ENCODE measurements around the gene SCAMP3.
A peak's percentile ranks its signal among the peaks of the same experiment; 100 is the strongest.

The SCAMP3 gene

GRCh38 chr1:155277902-155278688 is 15.9 kb upstream of the SCAMP3 start:
- no peaks in the 10 kb centered on the region for H3K36me3 ChIP-seq (ENCODE audit: control insufficient read depth in 4 of 4, insufficient read depth in 4 of 4, low read length in 3 of 4)
- DNase-seq, result peak; percentile 66 to 87 (median 84)
- H3K27ac ChIP-seq (ENCODE audit: insufficient read depth in 1 of 2, low read depth in 1 of 2, low read length in 2 of 2, poor library complexity in 1 of 2, severe bottlenecking in 2 of 2), result no peak overlapping the region
- H3K27me3 ChIP-seq (replicated peaks in 2 of 5; ENCODE audit: control insufficient read depth in 4 of 5, insufficient read depth in 5 of 5, low read length in 4 of 5), result no peaks in the 10 kb centered on the region
- no peaks in the 10 kb centered on the region for H3K9me3 ChIP-seq (ENCODE audit: control extremely low read depth in 1 of 5, control insufficient read depth in 4 of 5, insufficient read depth in 2 of 5, low read depth in 1 of 5, low read length in 4 of 5)
- under 1% methylated on average over 22 of the region's 29 CpGs for WGBS (ENCODE audit: insufficient coverage)
- peaks cover 7 to 26% (median 23%) of the 10 kb centered on the region in 4 experiments for H3K4me1 ChIP-seq (ENCODE audit: control extremely low read depth in 1 of 4, control insufficient read depth in 4 of 4, insufficient read depth in 4 of 4, low read length in 3 of 4)
- ChIA-PET POLR2A (interaction anchor here (1.4 kb wide), 1 partner anchor 27 kb away, joined by 5 read pairs; no protein-coding TSS in a partner anchor), CTCF (interaction anchor here (0.9 to 4.2 kb wide), 7 partner anchors 14 to 44 kb away, joined by 3 to 21 read pairs (median 7); partner anchors contain the start of genes FDPS and RUSC1)
- H3K4me3 ChIP-seq (ENCODE audit: control insufficient read depth in 1 of 7, extremely low read depth in 1 of 7, insufficient read depth in 4 of 7, low read depth in 2 of 7, low read length in 6 of 7), result peak overlapping the region; percentile 34 to 85 (median 78)

- Histone ChIP-seq H3K4me3 (ENCODE audit: control insufficient read depth in 1 of 7, extremely low read depth in 1 of 7, insufficient read depth in 4 of 7, low read depth in 2 of 7, low read length in 6 of 7) (peak within 1 kb of the TSS; percentile 34 to 85 (median 78)), H3K27me3 (replicated peaks in 2 of 5; ENCODE audit: control insufficient read depth in 4 of 5, insufficient read depth in 5 of 5, low read length in 4 of 5) (no peaks in the 10 kb centered on the region), H3K4me1 (ENCODE audit: control extremely low read depth in 1 of 4, control insufficient read depth in 4 of 4, insufficient read depth in 4 of 4, low read length in 3 of 4) (peaks cover 11 to 32% (median 28%) of the 10 kb centered on the region in 4 experiments), H3K9me3 (ENCODE audit: control extremely low read depth in 1 of 5, control insufficient read depth in 4 of 5, insufficient read depth in 2 of 5, low read depth in 1 of 5, low read length in 4 of 5) (no peaks in the 10 kb centered on the region), H3K27ac (ENCODE audit: insufficient read depth in 1 of 2, low read depth in 1 of 2, low read length in 2 of 2, poor library complexity in 1 of 2, severe bottlenecking in 2 of 2) (no peak within 1 kb of the TSS), H3K36me3 (ENCODE audit: control insufficient read depth in 4 of 4, insufficient read depth in 4 of 4, low read length in 3 of 4) (no peaks in the 10 kb centered on the region)
- ChIA-PET POLR2A (interaction anchor here (1.4 kb wide), 1 partner anchor 28 kb away, joined by 5 read pairs; no protein-coding TSS in a partner anchor), CTCF (interaction anchor here (0.6 to 4.2 kb wide), 11 partner anchors 8 to 103 kb away, joined by 3 to 21 read pairs (median 8); partner anchors contain the start of genes FDPS and RUSC1)
- WGBS (ENCODE audit: insufficient coverage), result 1% methylated on average over 42 of the region's 68 CpGs
- peak; percentile 93 to 95 (median 93) for DNase-seq
These were observed 15.1 kb upstream of the SCAMP3 start, which contains the start of gene HCN3 for GRCh38 chr1:155277070-155277901. Gene HCN3 (plus strand): TSS chr1:155277463. CDS start chr1:155277591, 128 bp downstream.

- H3K4me3 ChIP-seq (ENCODE audit: control insufficient read depth in 1 of 7, extremely low read depth in 1 of 7, insufficient read depth in 4 of 7, low read depth in 2 of 7, low read length in 6 of 7), result peak within 1 kb of the TSS; percentile 79 to 95 (median 83)
- ChIA-PET CTCF (interaction anchor here (0.7 to 5.7 kb wide), 6 partner anchors 10 to 50 kb away, joined by 3 to 36 read pairs (median 4); no protein-coding TSS in a partner anchor), POLR2A (interaction anchor here (0.8 to 1.3 kb wide), 4 partner anchors 11 to 49 kb away, joined by 3 to 5 read pairs (median 4); partner anchors contain the start of genes FDPS and SCAMP3)
- 8% methylated on average over 18 of the region's 61 CpGs for WGBS (ENCODE audit: insufficient coverage)
- H3K27me3 ChIP-seq (replicated peaks in 2 of 5; ENCODE audit: control insufficient read depth in 4 of 5, insufficient read depth in 5 of 5, low read length in 4 of 5), result no peaks in the 10 kb centered on the region
- no peaks in the 10 kb centered on the region for H3K9me3 ChIP-seq (ENCODE audit: control extremely low read depth in 1 of 5, control insufficient read depth in 4 of 5, insufficient read depth in 2 of 5, low read depth in 1 of 5, low read length in 4 of 5)
- peaks cover 8 to 23% (median 18%) of the 10 kb centered on the region in 4 experiments for H3K36me3 ChIP-seq (ENCODE audit: control insufficient read depth in 4 of 4, insufficient read depth in 4 of 4, low read length in 3 of 4)
- H3K27ac ChIP-seq (ENCODE audit: insufficient read depth in 1 of 2, low read depth in 1 of 2, low read length in 2 of 2, poor library complexity in 1 of 2, severe bottlenecking in 2 of 2), result peak within 1 kb of the TSS; percentile 46 to 80
- peaks cover 11 to 38% (median 29%) of the 10 kb centered on the region in 4 experiments for H3K4me1 ChIP-seq (ENCODE audit: control extremely low read depth in 1 of 4, control insufficient read depth in 4 of 4, insufficient read depth in 4 of 4, low read length in 3 of 4)
- DNase-seq, result peak; percentile 93 to 95 (median 94)
These were observed 11.4 kb upstream of the SCAMP3 start, which contains the start of gene CLK2 for GRCh38 chr1:155273343-155274245. Gene CLK2 (minus strand): TSS chr1:155273504. CDS start chr1:155270977, 2,527 bp downstream.

DNA sequence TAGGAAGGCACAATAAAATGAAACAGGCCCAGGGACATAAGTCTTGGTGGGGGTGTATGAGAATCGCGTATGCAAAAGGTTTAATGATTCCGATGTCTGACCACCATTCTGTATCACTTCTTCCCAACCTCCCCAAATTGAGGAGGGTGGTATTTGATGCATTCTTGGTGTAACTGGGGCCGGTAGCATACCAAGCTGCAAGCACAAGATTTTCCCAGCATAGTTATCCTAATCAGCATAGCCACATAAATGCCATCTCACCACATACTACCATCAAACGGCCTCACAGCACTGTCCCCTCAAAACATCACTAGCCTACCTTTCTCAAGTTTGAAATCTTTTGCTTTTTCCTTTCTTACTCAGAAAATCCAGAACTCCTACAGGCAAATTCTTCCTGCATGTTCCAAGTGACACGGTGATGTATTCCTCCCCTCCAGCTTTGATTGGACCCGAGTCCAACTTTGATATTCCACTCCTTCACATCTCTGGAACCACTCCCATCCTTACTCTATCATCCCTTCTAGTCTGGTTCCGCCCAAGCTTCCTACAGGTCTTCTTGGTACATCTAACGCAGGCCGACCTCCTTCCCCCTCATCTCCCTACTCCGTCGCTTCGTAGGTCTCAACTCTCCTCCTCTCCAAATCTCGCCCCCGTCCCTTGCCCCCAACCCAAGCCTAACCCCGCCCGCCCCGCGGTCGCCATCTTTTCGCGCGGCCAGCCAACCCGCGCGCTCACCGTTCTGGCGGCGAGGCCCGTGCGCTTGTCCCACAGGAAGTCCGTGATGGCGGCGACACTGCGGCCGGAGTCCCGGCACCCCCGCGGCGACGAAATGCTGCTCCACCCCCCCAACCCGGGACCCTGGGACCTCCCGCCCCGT is 10.5 kb upstream of the SCAMP3 start:
- no peaks in the 10 kb centered on the region for H3K9me3 ChIP-seq (ENCODE audit: control extremely low read depth in 1 of 5, control insufficient read depth in 4 of 5, insufficient read depth in 2 of 5, low read depth in 1 of 5, low read length in 4 of 5)
- H3K4me1 ChIP-seq (ENCODE audit: control extremely low read depth in 1 of 4, control insufficient read depth in 4 of 4, insufficient read depth in 4 of 4, low read length in 3 of 4), result peaks cover 11 to 29% (median 22%) of the 10 kb centered on the region in 4 experiments
- H3K27ac ChIP-seq (ENCODE audit: insufficient read depth in 1 of 2, low read depth in 1 of 2, low read length in 2 of 2, poor library complexity in 1 of 2, severe bottlenecking in 2 of 2), result peak overlapping the region; percentile 46 to 80
- 0% methylated on average over 35 of the region's 44 CpGs for WGBS (ENCODE audit: insufficient coverage)
- ChIA-PET CTCF (interaction anchor here (0.6 to 5.7 kb wide), 6 partner anchors 9 to 51 kb away, joined by 3 to 36 read pairs (median 4); no protein-coding TSS in a partner anchor), POLR2A (interaction anchor here (0.6 to 1.3 kb wide), 6 partner anchors 10 to 99 kb away, joined by 3 to 5 read pairs (median 3); partner anchors contain the start of genes FDPS, KRTCAP2, SCAMP3 and TRIM46)
- no peaks in the 10 kb centered on the region for H3K27me3 ChIP-seq (replicated peaks in 2 of 5; ENCODE audit: control insufficient read depth in 4 of 5, insufficient read depth in 5 of 5, low read length in 4 of 5)
- peaks cover 12 to 32% (median 25%) of the 10 kb centered on the region in 4 experiments for H3K36me3 ChIP-seq (ENCODE audit: control insufficient read depth in 4 of 4, insufficient read depth in 4 of 4, low read length in 3 of 4)
- DNase-seq, result peak; percentile 43 to 71 (median 62)
- H3K4me3 ChIP-seq (ENCODE audit: control insufficient read depth in 1 of 7, extremely low read depth in 1 of 7, insufficient read depth in 4 of 7, low read depth in 2 of 7, low read length in 6 of 7), result peak overlapping the region; percentile 79 to 95 (median 83)

- no peak overlapping the region for H3K4me3 ChIP-seq (ENCODE audit: control insufficient read depth in 1 of 7, extremely low read depth in 1 of 7, insufficient read depth in 4 of 7, low read depth in 2 of 7, low read length in 6 of 7)
- DNase-seq, result no peak
- 98% methylated on average over 15 of the region's 21 CpGs for WGBS (ENCODE audit: insufficient coverage)
- peaks cover 5 to 18% (median 13%) of the 10 kb centered on the region in 4 experiments for H3K4me1 ChIP-seq (ENCODE audit: control extremely low read depth in 1 of 4, control insufficient read depth in 4 of 4, insufficient read depth in 4 of 4, low read length in 3 of 4)
- H3K27ac ChIP-seq (ENCODE audit: insufficient read depth in 1 of 2, low read depth in 1 of 2, low read length in 2 of 2, poor library complexity in 1 of 2, severe bottlenecking in 2 of 2), result no peak overlapping the region
- POLR2A ChIA-PET, result no interaction called here
- peaks cover 28 to 62% (median 50%) of the 10 kb centered on the region in 4 experiments for H3K36me3 ChIP-seq (ENCODE audit: control insufficient read depth in 4 of 4, insufficient read depth in 4 of 4, low read length in 3 of 4)
- CTCF ChIA-PET, result interaction anchor here (5.7 kb wide), 1 partner anchor 18 kb away, joined by 36 read pairs; no protein-coding TSS in a partner anchor
- no peaks in the 10 kb centered on the region for H3K9me3 ChIP-seq (ENCODE audit: control extremely low read depth in 1 of 5, control insufficient read depth in 4 of 5, insufficient read depth in 2 of 5, low read depth in 1 of 5, low read length in 4 of 5)
- no peaks in the 10 kb centered on the region for H3K27me3 ChIP-seq (replicated peaks in 2 of 5; ENCODE audit: control insufficient read depth in 4 of 5, insufficient read depth in 5 of 5, low read length in 4 of 5)
These were observed 7.2 kb upstream of the SCAMP3 start for GRCh38 chr1:155269381-155269780.

Data from common myeloid progenitor, CD34-positive (primary cell).